Sigmoid colon (tissue), 4 donors: ENCODE measurements around the gene FANK1.

Experiments
- CTCF ChIP-seq, 4 experiments: fragments of 450-650 bp in 3 of 4; fragments of 200-600 bp in 1 of 4; IDR thresholded peaks; one replicate each; pipeline ENCODE4 v1.5.1; 2016 to 2019; ENCODE audit warnings: antibody characterized with exemption in 4 of 4, mild to moderate bottlenecking in 3 of 4, moderate library complexity in 2 of 4
- POLR2AphosphoS5 ChIP-seq, 4 donors: sonication (generic); formaldehyde crosslinking; IDR thresholded peaks; one replicate each; pipeline ENCODE4 v1.6.1; 2017; ENCODE audit warnings: antibody characterized with exemption in 4 of 4

GRCh38 chr10:125916977-125917376 is 20.6 kb downstream of the FANK1 start:
- TF ChIP-seq CTCF (IDR thresholded peaks at IDR 0.05) (no peak), POLR2AphosphoS5 (IDR thresholded peaks at IDR 0.05) (no peak)
